ENCODE results near the gene LEPROT. TPM values are rescaled to one million over a fixed set of nuclear protein-coding genes. Genes with fewer than 3 reads are reported as not detected.
"Not testable (repeated sequence)": the region's sequence is repeated elsewhere in the genome, so short reads cannot be mapped to it uniquely, and the experiment has no call there.

The LEPROT gene, protein sequence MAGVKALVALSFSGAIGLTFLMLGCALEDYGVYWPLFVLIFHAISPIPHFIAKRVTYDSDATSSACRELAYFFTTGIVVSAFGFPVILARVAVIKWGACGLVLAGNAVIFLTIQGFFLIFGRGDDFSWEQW
- 21.1 TPM for total RNA-seq
- 10 to 100 TPM; 12.4 to 27.2 (median 17.5) TPM for polyA plus RNA-seq

- no peaks in the 10 kb centered on the region for H3K9me3 ChIP-seq (ENCODE audit: control insufficient read depth in 2 of 2, low read length in 2 of 2)
- peak within 1 kb of the TSS; percentile 86 for H3K4me3 ChIP-seq (ENCODE audit: low read depth, low read length)
- H3K27ac ChIP-seq (ENCODE audit: insufficient read depth, low read length, poor library complexity, severe bottlenecking), result peak within 1 kb of the TSS; percentile 80
- H3K27me3 ChIP-seq (ENCODE audit: control insufficient read depth, insufficient read depth, low read length), result peaks cover 3% of the 10 kb centered on the region
- Mint-ChIP-seq H3K36me3 (peaks cover 6% of the 10 kb centered on the region), H3K4me1 (peaks cover 15 to 24% (median 17%) of the 10 kb centered on the region in 4 donors), H3K4me3 (no peak within 1 kb of the TSS), H3K27ac (peak within 1 kb of the TSS; percentile 93 to 98 (median 96)), H3K9me3 (no peaks in the 10 kb centered on the region), H3K27me3 (no peaks in the 10 kb centered on the region)
- peaks cover 20% of the 10 kb centered on the region for H3K4me1 ChIP-seq (ENCODE audit: control insufficient read depth, insufficient read depth, low read length, poor library complexity, severe bottlenecking)
- peaks cover 5% of the 10 kb centered on the region for H3K36me3 ChIP-seq (ENCODE audit: control insufficient read depth, insufficient read depth, low read length)
- no peak for ATAC-seq (ENCODE audit: low read depth in 2 of 2)
- DNase-seq, result peak in 1 of 3 donors; percentile 18
These were observed at the start of gene LEPROT, which contains the start of gene LEPR for GRCh38 chr1:65420590-65421350. Gene LEPROT, plus strand, starts transcription at chr1:65420668. Its CDS starts 57 bp downstream, at chr1:65420725. Gene LEPR, plus strand, starts transcription at chr1:65420668. Its CDS starts 144,898 bp downstream, at chr1:65565566.

DNA sequence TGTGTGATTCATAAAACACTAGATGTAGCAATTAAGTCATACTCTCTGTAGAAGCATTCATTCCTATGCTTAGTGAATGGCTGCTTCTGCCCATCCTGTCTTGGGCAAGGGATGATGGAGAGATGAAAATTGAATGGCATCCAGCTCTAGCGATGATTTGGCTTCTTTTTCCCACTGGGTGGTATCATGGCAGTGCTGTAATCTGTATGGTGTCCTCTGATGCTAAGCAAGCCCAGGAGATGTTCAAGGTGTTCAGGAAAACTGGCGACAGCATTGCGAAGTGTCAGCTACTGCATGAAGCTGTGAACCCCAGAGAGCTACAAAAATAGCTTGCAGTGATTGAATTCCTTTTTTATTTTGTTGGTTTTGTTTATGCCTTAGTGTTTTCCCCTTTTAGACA is 48.9 kb upstream of the LEPROT start:
- Mint-ChIP-seq H3K4me1 (no peaks in the 10 kb centered on the region), H3K4me3 (no peak overlapping the region), H3K9me3 (peaks cover 0 to 4% (median 0%) of the 10 kb centered on the region in 7 donors), H3K27ac (no peak overlapping the region), H3K27me3 (peaks cover 12% of the 10 kb centered on the region), H3K36me3 (no peaks in the 10 kb centered on the region)
- no peaks in the 10 kb centered on the region for H3K36me3 ChIP-seq (ENCODE audit: control insufficient read depth, insufficient read depth, low read length)
- H3K27ac ChIP-seq (ENCODE audit: insufficient read depth, low read length, poor library complexity, severe bottlenecking), result no peak overlapping the region
- ATAC-seq (ENCODE audit: low read depth in 2 of 2) (no peak), DNase-seq (no peak)
- no peak overlapping the region for H3K4me3 ChIP-seq (ENCODE audit: low read depth, low read length)
- no peaks in the 10 kb centered on the region for H3K27me3 ChIP-seq (ENCODE audit: control insufficient read depth, insufficient read depth, low read length)
- H3K9me3 ChIP-seq (ENCODE audit: control insufficient read depth in 2 of 2, low read length in 2 of 2), result no peaks in the 10 kb centered on the region
- no peaks in the 10 kb centered on the region for H3K4me1 ChIP-seq (ENCODE audit: control insufficient read depth, insufficient read depth, low read length, poor library complexity, severe bottlenecking)

DNA sequence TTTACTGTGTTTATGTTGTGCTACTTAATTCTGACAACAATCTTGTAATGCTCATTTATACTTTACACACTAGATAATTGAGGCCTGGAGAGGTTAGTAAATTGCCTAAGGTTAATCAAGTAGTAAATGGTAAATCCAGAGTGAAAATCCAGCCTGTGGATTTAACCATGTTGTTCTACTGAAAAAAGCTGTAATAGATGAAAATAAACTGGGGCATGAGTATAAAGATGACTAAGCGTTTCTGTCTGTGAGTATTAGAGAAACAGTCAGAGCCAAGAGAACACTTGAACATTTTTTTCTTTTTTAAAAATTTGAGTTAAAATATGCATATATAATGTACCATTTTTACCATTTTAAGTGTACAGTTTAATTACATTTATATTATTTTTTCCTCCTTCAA is 47.9 kb upstream of the LEPROT start:
- no peak overlapping the region for H3K27ac Mint-ChIP-seq
- peaks cover 16% of the 10 kb centered on the region for H3K27me3 Mint-ChIP-seq
- ATAC-seq (ENCODE audit: low read depth in 2 of 2), result no peak
- Histone ChIP-seq H3K9me3 (ENCODE audit: control insufficient read depth in 2 of 2, low read length in 2 of 2) (no peaks in the 10 kb centered on the region), H3K4me1 (ENCODE audit: control insufficient read depth, insufficient read depth, low read length, poor library complexity, severe bottlenecking) (no peaks in the 10 kb centered on the region), H3K4me3 (ENCODE audit: low read depth, low read length) (no peak overlapping the region), H3K36me3 (ENCODE audit: control insufficient read depth, insufficient read depth, low read length) (no peaks in the 10 kb centered on the region), H3K27me3 (ENCODE audit: control insufficient read depth, insufficient read depth, low read length) (no peaks in the 10 kb centered on the region), H3K27ac (ENCODE audit: insufficient read depth, low read length, poor library complexity, severe bottlenecking) (no peak overlapping the region)
- H3K9me3 Mint-ChIP-seq, result peaks cover 0 to 4% (median 0%) of the 10 kb centered on the region in 7 donors
- no peaks in the 10 kb centered on the region for H3K36me3 Mint-ChIP-seq
- no peaks in the 10 kb centered on the region for H3K4me1 Mint-ChIP-seq
- DNase-seq, result no peak
- H3K4me3 Mint-ChIP-seq, result no peak overlapping the region

DNA sequence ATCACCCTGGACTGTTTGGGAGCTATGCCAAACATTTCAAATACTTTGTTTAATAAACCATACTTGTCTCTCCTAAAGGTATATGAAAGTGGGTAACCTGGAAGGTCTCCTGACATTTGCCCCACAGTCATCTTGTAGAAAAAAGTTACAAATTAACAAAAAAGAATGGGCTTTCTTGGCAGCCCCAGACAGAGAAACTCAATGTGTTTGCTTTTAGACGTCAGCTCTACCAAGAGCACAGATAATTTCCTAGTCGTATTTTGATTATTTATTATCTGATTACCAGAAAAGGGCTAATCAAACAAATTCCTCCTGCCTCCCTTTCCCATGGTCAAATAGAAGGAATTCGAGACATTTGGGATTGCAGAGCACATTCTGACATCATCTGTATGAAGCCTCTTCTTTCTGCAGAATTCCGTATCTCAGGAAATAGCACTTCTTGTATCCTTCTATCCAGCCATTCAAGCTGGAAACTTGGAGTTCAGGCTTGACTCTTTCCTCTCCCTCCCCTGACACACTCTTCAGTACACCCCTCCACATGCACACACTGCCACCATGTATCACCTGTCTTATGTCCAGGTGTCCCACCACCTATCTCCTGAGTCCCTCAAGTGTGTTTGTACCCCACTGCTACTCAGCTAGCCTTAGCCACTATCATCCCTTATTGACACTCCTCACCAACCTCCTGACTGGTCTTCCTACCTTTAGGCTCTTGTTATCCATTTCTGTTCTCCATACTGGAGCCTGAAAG is 42.8 kb upstream of the LEPROT start:
- Histone ChIP-seq H3K27ac (ENCODE audit: insufficient read depth, low read length, poor library complexity, severe bottlenecking) (no peak overlapping the region), H3K4me1 (ENCODE audit: control insufficient read depth, insufficient read depth, low read length, poor library complexity, severe bottlenecking) (no peaks in the 10 kb centered on the region), H3K36me3 (ENCODE audit: control insufficient read depth, insufficient read depth, low read length) (no peaks in the 10 kb centered on the region), H3K4me3 (ENCODE audit: low read depth, low read length) (no peak overlapping the region), H3K9me3 (ENCODE audit: control insufficient read depth in 2 of 2, low read length in 2 of 2) (no peaks in the 10 kb centered on the region), H3K27me3 (ENCODE audit: control insufficient read depth, insufficient read depth, low read length) (peaks cover 3% of the 10 kb centered on the region)
- Mint-ChIP-seq H3K27me3 (peaks cover 16% of the 10 kb centered on the region), H3K4me3 (no peak overlapping the region), H3K27ac (no peak overlapping the region), H3K4me1 (no peaks in the 10 kb centered on the region), H3K9me3 (peaks cover 0 to 5% (median 0%) of the 10 kb centered on the region in 7 donors), H3K36me3 (peaks cover 2% of the 10 kb centered on the region)
- DNase-seq (no peak), ATAC-seq (ENCODE audit: low read depth in 2 of 2) (no peak)

DNA sequence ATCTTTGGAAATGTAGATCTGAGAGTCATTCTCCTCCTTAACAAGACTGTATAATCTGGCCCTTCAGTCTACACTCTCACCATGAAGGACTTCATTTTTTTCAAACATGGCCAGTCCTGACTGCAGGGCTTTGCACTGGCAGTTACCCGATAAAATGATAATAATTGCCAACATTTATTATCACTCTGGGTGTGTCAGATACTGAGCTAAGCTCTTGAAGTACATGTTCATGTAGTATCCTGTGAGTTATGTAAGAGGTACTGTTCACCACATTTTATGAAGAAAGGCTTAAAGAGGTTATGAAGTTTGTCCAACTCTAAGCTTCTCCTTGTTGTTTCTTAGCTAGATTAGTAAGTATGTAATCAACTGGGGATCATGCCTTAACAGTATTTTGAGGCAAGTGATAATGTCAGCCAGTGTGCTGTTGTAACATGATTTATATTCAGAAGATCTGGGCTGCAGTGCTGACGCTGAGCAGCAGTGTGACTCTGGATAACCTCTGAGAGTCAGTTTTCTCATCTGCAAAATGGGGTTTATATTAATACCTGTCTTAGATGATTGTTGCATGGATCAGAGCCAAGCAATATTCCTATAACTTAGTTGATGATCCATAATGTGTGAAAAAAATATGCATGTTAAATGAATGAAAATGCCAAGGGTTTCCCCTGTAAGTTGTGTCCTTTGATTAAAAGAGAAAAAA is 42.1 kb upstream of the LEPROT start:
- Histone ChIP-seq H3K36me3 (ENCODE audit: control insufficient read depth, insufficient read depth, low read length) (no peaks in the 10 kb centered on the region), H3K4me1 (ENCODE audit: control insufficient read depth, insufficient read depth, low read length, poor library complexity, severe bottlenecking) (no peaks in the 10 kb centered on the region), H3K27ac (ENCODE audit: insufficient read depth, low read length, poor library complexity, severe bottlenecking) (no peak overlapping the region), H3K4me3 (ENCODE audit: low read depth, low read length) (no peak overlapping the region), H3K27me3 (ENCODE audit: control insufficient read depth, insufficient read depth, low read length) (peaks cover 3% of the 10 kb centered on the region), H3K9me3 (ENCODE audit: control insufficient read depth in 2 of 2, low read length in 2 of 2) (no peaks in the 10 kb centered on the region)
- H3K4me3 Mint-ChIP-seq, result no peak overlapping the region
- no peak for DNase-seq
- H3K27me3 Mint-ChIP-seq, result peaks cover 16% of the 10 kb centered on the region
- peaks cover 0 to 7% (median 0%) of the 10 kb centered on the region in 7 donors for H3K9me3 Mint-ChIP-seq
- no peak for ATAC-seq (ENCODE audit: low read depth in 2 of 2)
- no peaks in the 10 kb centered on the region for H3K4me1 Mint-ChIP-seq
- H3K36me3 Mint-ChIP-seq, result peaks cover 2% of the 10 kb centered on the region
- no peak overlapping the region for H3K27ac Mint-ChIP-seq

DNA sequence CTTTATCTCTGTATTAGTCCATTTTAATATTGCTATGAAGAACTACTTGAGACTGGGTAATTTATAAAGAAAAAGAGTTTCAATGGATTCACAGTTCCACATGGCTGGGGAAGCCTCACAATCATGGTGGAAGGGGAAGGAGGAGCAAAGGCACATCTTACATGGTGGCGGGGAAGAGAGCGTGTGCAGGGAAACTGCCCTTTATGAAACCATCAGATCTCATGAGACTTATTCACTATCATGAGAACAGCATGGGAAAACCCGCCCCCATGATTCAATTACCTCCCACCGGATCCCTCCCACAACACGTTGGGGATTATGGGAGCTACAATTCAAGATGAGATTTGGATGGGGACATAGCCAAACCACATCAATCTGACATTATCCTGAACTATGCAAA is 36.0 kb upstream of the LEPROT start:
- H3K27me3 Mint-ChIP-seq; H3K4me1 Mint-ChIP-seq; H3K36me3 ChIP-seq (ENCODE audit: control insufficient read depth, insufficient read depth, low read length); DNase-seq; H3K27me3 ChIP-seq (ENCODE audit: control insufficient read depth, insufficient read depth, low read length); H3K4me3 ChIP-seq (ENCODE audit: low read depth, low read length); H3K4me3 Mint-ChIP-seq; H3K36me3 Mint-ChIP-seq; H3K4me1 ChIP-seq (ENCODE audit: control insufficient read depth, insufficient read depth, low read length, poor library complexity, severe bottlenecking); H3K27ac ChIP-seq (ENCODE audit: insufficient read depth, low read length, poor library complexity, severe bottlenecking); H3K9me3 ChIP-seq (ENCODE audit: control insufficient read depth in 2 of 2, low read length in 2 of 2); H3K9me3 Mint-ChIP-seq; ATAC-seq (ENCODE audit: low read depth in 2 of 2); H3K27ac Mint-ChIP-seq: not testable (repeated sequence)

DNA sequence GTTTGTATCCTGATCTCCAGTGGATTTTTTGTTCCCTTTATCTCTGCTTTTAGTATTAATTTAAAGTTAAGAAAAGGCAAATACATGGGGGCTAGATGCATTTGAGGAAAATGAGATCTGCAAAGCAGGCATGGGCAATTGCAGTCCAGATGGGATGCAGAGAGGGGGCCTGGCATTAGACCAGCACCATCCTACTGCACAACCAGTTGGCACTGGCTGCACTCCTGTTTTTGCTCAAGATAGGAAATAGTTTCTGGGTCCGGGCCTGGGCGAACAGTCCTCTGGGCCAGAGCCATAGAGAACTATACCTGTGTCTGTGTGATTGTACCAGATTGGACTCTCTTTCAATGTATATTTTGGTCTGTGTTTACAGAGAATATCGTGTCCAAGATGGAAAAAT is 34.0 kb upstream of the LEPROT start:
- Mint-ChIP-seq H3K9me3 (peaks cover 0 to 2% (median 0%) of the 10 kb centered on the region in 7 donors), H3K27ac (no peak overlapping the region), H3K36me3 (no peaks in the 10 kb centered on the region), H3K27me3 (no peaks in the 10 kb centered on the region), H3K4me1 (peaks cover 0 to 10% (median 0%) of the 10 kb centered on the region in 4 donors), H3K4me3 (no peak overlapping the region)
- Histone ChIP-seq H3K27ac (ENCODE audit: insufficient read depth, low read length, poor library complexity, severe bottlenecking) (no peak overlapping the region), H3K4me1 (ENCODE audit: control insufficient read depth, insufficient read depth, low read length, poor library complexity, severe bottlenecking) (no peaks in the 10 kb centered on the region), H3K4me3 (ENCODE audit: low read depth, low read length) (no peak overlapping the region), H3K9me3 (ENCODE audit: control insufficient read depth in 2 of 2, low read length in 2 of 2) (no peaks in the 10 kb centered on the region), H3K27me3 (ENCODE audit: control insufficient read depth, insufficient read depth, low read length) (no peaks in the 10 kb centered on the region), H3K36me3 (ENCODE audit: control insufficient read depth, insufficient read depth, low read length) (no peaks in the 10 kb centered on the region)
- no peak for ATAC-seq (ENCODE audit: low read depth in 2 of 2)
- DNase-seq, result no peak

All from CD4-positive, CD25-positive, alpha-beta regulatory T cell (primary cell).